HG03469 (cell line): Measurements from ENCODE around the gene TMEM186.
"Not testable (repeated sequence)": the region's sequence is repeated elsewhere in the genome, so short reads cannot be mapped to it uniquely, and the experiment has no call there.

ENCODE experiments used
- ATAC-seq: cut with Tn5 transposase; IDR thresholded peaks from one replicate; pipeline ENCODE4 v1.9.1; 2021; ENCODE audit warnings: mild to moderate bottlenecking, moderate library complexity, moderate number of reproducible peaks; ENCODE audit not compliant: unreplicated experiment

Gene TMEM186

GRCh38 chr16:8814095-8814806 is 16.8 kb upstream of the TMEM186 start:
- no peak for ATAC-seq

GRCh38 chr16:8812162-8812843 is 14.9 kb upstream of the TMEM186 start:
- no peak for ATAC-seq

- ATAC-seq, result no peak
Observed at GRCh38 chr16:8808613-8809353, 11.3 kb upstream of the TMEM186 start.

- no peak for ATAC-seq
Observed at GRCh38 chr16:8808009-8808408, 10.6 kb upstream of the TMEM186 start.

- ATAC-seq, result no peak
Observed at GRCh38 chr16:8807189-8807588, 9.8 kb upstream of the TMEM186 start.

GRCh38 chr16:8806272-8806983 is 9.0 kb upstream of the TMEM186 start:
- ATAC-seq, result no peak

- ATAC-seq, result no peak
Observed at GRCh38 chr16:8804313-8804712, 6.9 kb upstream of the TMEM186 start.

- not testable (repeated sequence) for ATAC-seq
Observed at GRCh38 chr16:8803733-8804132, 6.3 kb upstream of the TMEM186 start.

GRCh38 chr16:8801701-8802100 is 4.3 kb upstream of the TMEM186 start:
- ATAC-seq, result no peak

GRCh38 chr16:8798535-8799157 is 1.2 kb upstream of the TMEM186 start:
- no peak for ATAC-seq

- no peak for ATAC-seq
Observed at GRCh38 chr16:8798174-8798527, 712 bp upstream of the TMEM186 start.

GRCh38 chr16:8796469-8797363 is 723 bp downstream of the TMEM186 start:
- no peak for ATAC-seq

- no peak for ATAC-seq
Observed at GRCh38 chr16:8795818-8796217, 1.6 kb downstream of the TMEM186 start.

GRCh38 chr16:8795091-8795490 is 2.3 kb downstream of the TMEM186 start:
- ATAC-seq, result no peak

GRCh38 chr16:8788578-8789172 is 8.8 kb downstream of the TMEM186 start:
- ATAC-seq, result no peak

GRCh38 chr16:8786316-8786715 is 11.1 kb downstream of the TMEM186 start:
- ATAC-seq, result not testable (repeated sequence)

GRCh38 chr16:8785408-8785807 is 12.0 kb downstream of the TMEM186 start:
- ATAC-seq, result no peak

GRCh38 chr16:8782673-8783072 is 14.8 kb downstream of the TMEM186 start:
- no peak for ATAC-seq

- no peak for ATAC-seq
Observed at GRCh38 chr16:8781797-8782196, 15.6 kb downstream of the TMEM186 start.
